NOMO-1 treated with dmso at 0.1 percent for 144 hours (cell line): ENCODE data around the gene NELL2.

Source experiments
- DNase-seq: peaks from one replicate; lab custom pipeline; 2025; ENCODE audit not compliant: unreplicated experiment; lab: John Stamatoyannopoulos, UW

NELL2 gene

GRCh38 chr12:44546060-44546459 lies 330.1 kb downstream of the NELL2 start:
- no peak for DNase-seq

- no peak for DNase-seq
Measured at GRCh38 chr12:44544018-44544417, 332.1 kb downstream of the NELL2 start.

- DNase-seq: no peak
Measured at GRCh38 chr12:44542716-44543115, 333.4 kb downstream of the NELL2 start.

GRCh38 chr12:44537354-44537753 lies 338.8 kb downstream of the NELL2 start:
- DNase-seq: no peak

- no peak for DNase-seq
Measured at GRCh38 chr12:44532940-44533339, 343.2 kb downstream of the NELL2 start.

- DNase-seq: no peak
Measured at GRCh38 chr12:44531320-44531971, 344.7 kb downstream of the NELL2 start.

GRCh38 chr12:44526655-44527182 lies 349.4 kb downstream of the NELL2 start:
- DNase-seq: no peak

- no peak for DNase-seq
Measured at GRCh38 chr12:44525806-44526654, 350.1 kb downstream of the NELL2 start.

GRCh38 chr12:44523828-44524227 lies 352.3 kb downstream of the NELL2 start:
- DNase-seq: no peak

- no peak for DNase-seq
Measured at GRCh38 chr12:44521702-44522101, 354.4 kb downstream of the NELL2 start.

- DNase-seq: no peak
Measured at GRCh38 chr12:44519931-44520330, 356.2 kb downstream of the NELL2 start.

- no peak for DNase-seq
Measured at GRCh38 chr12:44511289-44511688, 364.8 kb downstream of the NELL2 start.

- DNase-seq: no peak
Measured at GRCh38 chr12:44510510-44510909, 365.6 kb downstream of the NELL2 start.

GRCh38 chr12:44510076-44510475 lies 366.0 kb downstream of the NELL2 start:
- no peak for DNase-seq

GRCh38 chr12:44509471-44509870 lies 366.6 kb downstream of the NELL2 start:
- DNase-seq: no peak

GRCh38 chr12:44507461-44507860 lies 368.7 kb downstream of the NELL2 start:
- DNase-seq: no peak

- DNase-seq: no peak
Measured at GRCh38 chr12:44504799-44505198, 371.3 kb downstream of the NELL2 start.

GRCh38 chr12:44503329-44503728 lies 372.8 kb downstream of the NELL2 start:
- no peak for DNase-seq

- no peak for DNase-seq
Measured at GRCh38 chr12:44502681-44503080, 373.4 kb downstream of the NELL2 start.

- no peak for DNase-seq
Measured at GRCh38 chr12:44500423-44500822, 375.7 kb downstream of the NELL2 start.

- DNase-seq: no peak
Measured at GRCh38 chr12:44497044-44497443, 379.1 kb downstream of the NELL2 start.

GRCh38 chr12:44490181-44490580 lies 385.9 kb downstream of the NELL2 start:
- DNase-seq: no peak
